Adrenal gland (tissue), 5 donors: ENCODE results near the gene QSOX1.

ENCODE experiments used
- CTCF ChIP-seq, 6 experiments: fragments of 450-650 bp in 4 of 6; fragments of 200-600 bp in 2 of 6; sonication (generic) in 1 of 6; IDR thresholded peaks; 1 replicate in 5 of 6; 2 replicates in 1 of 6; pipeline versions ENCODE4 v1.5.1 to v1.8.0; 2016 to 2021; ENCODE audit warnings: antibody characterized with exemption in 6 of 6, mild to moderate bottlenecking in 2 of 6, moderate library complexity in 1 of 6
- POLR2A ChIP-seq, 2 donors: fragments of 450-650 bp; IDR thresholded peaks; one replicate each; pipeline ENCODE4 v1.6.1; 2017; ENCODE audit warnings: antibody characterized with exemption in 2 of 2, mild to moderate bottlenecking in 2 of 2, moderate library complexity in 1 of 2
- donor health status: DM: no; HTN: no; CAD: no.

GRCh38 chr1:180130651-180131050 is 24.0 kb upstream of the QSOX1 start:
- TF ChIP-seq CTCF (IDR thresholded peaks at IDR 0.05) (no peak), POLR2A (IDR thresholded peaks at IDR 0.05) (no peak)
